HCT116 (cell line): ENCODE measurements around the gene STMND1. TPM values are rescaled to one million over a fixed set of nuclear protein-coding genes. Genes with fewer than 3 reads are reported as not detected.
"Not testable (repeated sequence)": the region's sequence is repeated elsewhere in the genome, so short reads cannot be mapped to it uniquely, and the experiment has no call there.

ENCODE experiments used
- ATAC-seq: fragments of 200-7000 bp; cut with Tn5 transposase; 2 replicates; pipeline ENCODE4 v1.9.1; 2020; ENCODE audit warnings: mild to moderate bottlenecking, moderate library complexity
- BruUV-seq: library from RNA; stranded (reverse); fragments of 400-500 nt; replicated peaks from 2 replicates; lab custom pipeline; 2021; lab: Mats Ljungman, UMichigan
- CTCF ChIA-PET: fragments of 300-600 bp; sonication (Branson Sonifier 250); formaldehyde crosslinking; loops from one replicate; lab custom pipeline; 2021; ENCODE audit warnings: antibody characterized with exemption; lab: Charles Lee
- POLR2A ChIA-PET: fragments of 300-600, 350-600 bp; sonication (Branson Sonifier 250); formaldehyde crosslinking; loops from one replicate; lab custom pipeline; 2021; ENCODE audit warnings: antibody characterized with exemption; lab: Charles Lee
- RAD21 ChIA-PET, 2 experiments: fragments of 300-600 bp; sonication (Branson Sonifier 250); formaldehyde crosslinking; loops; one replicate each; lab custom pipeline; 2023; ENCODE audit warnings: low total read pairs in 2 of 2; ENCODE audit not compliant: uncharacterized antibody in 2 of 2, unreplicated experiment in 2 of 2, low non-redundant PET in 1 of 2; lab: Charles Lee
- DNase-seq: peaks from one replicate; pipeline ENCODE4 v3.0.0-alpha.2; 2010; ENCODE audit warnings: low read depth, low spot score
- H2AFZ ChIP-seq: fragments of 200-600 bp; shearing (Covaris generic), sonication (generic); 2 replicates; pipeline ENCODE4 v1.6.1; 2017; ENCODE audit warnings: low read depth, mixed run types, mixed read lengths, antibody characterized with exemption, low read length; ENCODE audit not compliant: poor library complexity, severe bottlenecking
- H3K27ac ChIP-seq: 2 replicates; pipeline ENCODE4 v1.5.1; 2012; ENCODE audit warnings: low read depth, low read length
- H3K27me3 ChIP-seq: fragments of 200-600 bp; sonication (generic); 2 replicates; pipeline ENCODE4 v1.6.1; 2016; ENCODE audit warnings: mixed run types, low read length, mixed read lengths; ENCODE audit not compliant: insufficient read depth
- H3K36me3 ChIP-seq, 2 experiments: fragments of 200-500 bp in 1 of 2; fragments of 200-600 bp in 1 of 2; sonication (Bioruptor generic) in 1 of 2; sonication (generic) in 1 of 2; 2 replicates each; pipeline versions ENCODE4 v1.5.1 to v1.6.1; 2014 to 2016; ENCODE audit warnings: low read length in 2 of 2, inconsistent platforms in 1 of 2, mixed read lengths in 1 of 2, mixed run types in 1 of 2; ENCODE audit not compliant: insufficient read depth in 2 of 2, control insufficient read depth in 1 of 2
- H3K4me1 ChIP-seq, 2 experiments: fragments of 200-600 bp in 1 of 2; sonication (generic) in 1 of 2; 2 replicates each; pipeline versions ENCODE4 v1.5.1 to v1.6.1; 2012 to 2017; ENCODE audit warnings: low read length in 2 of 2, inconsistent platforms in 1 of 2, mild to moderate bottlenecking in 1 of 2, mixed read lengths in 1 of 2, mixed run types in 1 of 2, moderate library complexity in 1 of 2; ENCODE audit not compliant: insufficient read depth in 2 of 2, control insufficient read depth in 1 of 2
- H3K4me2 ChIP-seq: fragments of 200-600 bp; sonication (generic); 2 replicates; pipeline ENCODE4 v1.6.1; 2017; ENCODE audit warnings: mixed run types, low read length, mixed read lengths
- H3K4me3 ChIP-seq, 2 experiments: fragments of 200-600 bp in 1 of 2; sonication (generic) in 1 of 2; replicated peaks in 1 of 2; 2 replicates each; pipeline ENCODE4 v1.5.1; 2011 to 2016; ENCODE audit warnings: low read length in 2 of 2, control low read depth in 1 of 2, low read depth in 1 of 2, mild to moderate bottlenecking in 1 of 2, mixed read lengths in 1 of 2, mixed run types in 1 of 2
- H3K79me2 ChIP-seq: fragments of 200-600 bp; sonication (generic); 2 replicates; pipeline ENCODE4 v1.6.1; 2017; ENCODE audit warnings: mild to moderate bottlenecking, mixed run types, low read length, moderate library complexity, mixed read lengths; ENCODE audit not compliant: insufficient read depth
- H3K9ac ChIP-seq: fragments of 200-600 bp; sonication (generic); 2 replicates; pipeline ENCODE4 v1.6.1; 2016; ENCODE audit warnings: low read length, mixed read lengths
- H3K9me2 ChIP-seq: fragments of 200-600 bp; sonication (generic), shearing (Covaris generic); 2 replicates; pipeline ENCODE4 v1.6.1; 2017; ENCODE audit warnings: mixed run types, mild to moderate bottlenecking, moderate library complexity; ENCODE audit not compliant: insufficient read depth
- H3K9me3 ChIP-seq, 2 experiments: fragments of 200-500 bp in 1 of 2; fragments of 200-600 bp in 1 of 2; sonication (Bioruptor generic) in 1 of 2; sonication (generic) in 1 of 2; 2 replicates each; pipeline ENCODE4 v1.6.1; 2014 to 2017; ENCODE audit warnings: low read length in 2 of 2, mixed read lengths in 2 of 2, inconsistent platforms in 1 of 2, low read depth in 1 of 2, mild to moderate bottlenecking in 1 of 2, mixed run types in 1 of 2, moderate library complexity in 1 of 2; ENCODE audit not compliant: control insufficient read depth in 1 of 2, insufficient read depth in 1 of 2
- H4K20me1 ChIP-seq: fragments of 200-600 bp; sonication (generic), shearing (Covaris generic); 2 replicates; pipeline ENCODE4 v1.6.1; 2017; ENCODE audit warnings: mixed run types, mild to moderate bottlenecking, moderate library complexity; ENCODE audit not compliant: insufficient read depth
- intact Hi-C: fragments of 100-400 bp; cut with micrococcal nuclease; formaldehyde crosslinking; loops from 2 replicates; pipeline ENCODE4 v1.10.0; 2022
- total RNA-seq: library from RNA; stranded (reverse); gene quantifications from one replicate; pipeline ENCODE4 v1.2.1, GENCODE V29; 2021; ENCODE audit not compliant: unreplicated experiment

STMND1 gene
- total RNA-seq, 1 experiment from 2014 or later, result not detected

- H2AFZ ChIP-seq, H3K4me2 ChIP-seq, H3K79me2 ChIP-seq, H3K27ac ChIP-seq, DNase-seq, ATAC-seq, H3K27me3 ChIP-seq, RAD21 ChIA-PET, H3K9me2 ChIP-seq, CTCF ChIA-PET, H3K9me3 ChIP-seq, POLR2A ChIA-PET, H3K36me3 ChIP-seq, H3K4me1 ChIP-seq, intact Hi-C loops, H3K4me3 ChIP-seq, H3K9ac ChIP-seq, H4K20me1 ChIP-seq, BruUV-seq: not testable (repeated sequence)
Measured at GRCh38 chr6:17068972-17069371, 32.9 kb upstream of the STMND1 start.

- H3K9ac ChIP-seq, H3K9me3 ChIP-seq, H3K79me2 ChIP-seq, H2AFZ ChIP-seq, H3K9me2 ChIP-seq, H3K4me3 ChIP-seq, H3K27ac ChIP-seq, BruUV-seq, POLR2A ChIA-PET, H4K20me1 ChIP-seq, intact Hi-C loops, H3K27me3 ChIP-seq, H3K36me3 ChIP-seq, CTCF ChIA-PET, RAD21 ChIA-PET, H3K4me1 ChIP-seq, DNase-seq, H3K4me2 ChIP-seq, ATAC-seq: not testable (repeated sequence)
Measured at GRCh38 chr6:17070400-17070799, 31.4 kb upstream of the STMND1 start.

GRCh38 chr6:17073596-17073995 lies 28.3 kb upstream of the STMND1 start:
- H3K27me3 ChIP-seq, H3K9ac ChIP-seq, H3K4me1 ChIP-seq, H3K36me3 ChIP-seq, ATAC-seq, H3K27ac ChIP-seq, DNase-seq, H4K20me1 ChIP-seq, H3K9me3 ChIP-seq, H2AFZ ChIP-seq, H3K4me3 ChIP-seq, CTCF ChIA-PET, BruUV-seq, POLR2A ChIA-PET, RAD21 ChIA-PET, H3K4me2 ChIP-seq, intact Hi-C loops, H3K9me2 ChIP-seq, H3K79me2 ChIP-seq: not testable (repeated sequence)
